SW 1271 (cell line): ENCODE measurements around the gene NTNG1.

Experiments used
- DNase-seq, 2 experiments: peaks; one replicate each; lab custom pipeline; 2025; lab: John Stamatoyannopoulos, UW

Gene NTNG1

GRCh38 chr1:107457989-107458388 lies 317.1 kb downstream of the NTNG1 start:
- DNase-seq: no peak

- DNase-seq: no peak
Measured at GRCh38 chr1:107459204-107459904, 318.5 kb downstream of the NTNG1 start.

GRCh38 chr1:107460035-107460434 lies 319.2 kb downstream of the NTNG1 start:
- DNase-seq: no peak

GRCh38 chr1:107464827-107465226 lies 324.0 kb downstream of the NTNG1 start:
- DNase-seq: no peak

- DNase-seq: no peak
Measured at GRCh38 chr1:107467286-107467685, 326.4 kb downstream of the NTNG1 start.

- no peak for DNase-seq
Measured at GRCh38 chr1:107467811-107468210, 327.0 kb downstream of the NTNG1 start.

- DNase-seq: no peak
Measured at GRCh38 chr1:107473065-107473464, 332.2 kb downstream of the NTNG1 start.

GRCh38 chr1:107474877-107475612 lies 334.2 kb downstream of the NTNG1 start:
- no peak for DNase-seq

- no peak for DNase-seq
Measured at GRCh38 chr1:107477233-107477632, 336.4 kb downstream of the NTNG1 start.

GRCh38 chr1:107479865-107480350 lies 339.1 kb downstream of the NTNG1 start:
- no peak for DNase-seq

GRCh38 chr1:107480548-107481415 lies 339.9 kb downstream of the NTNG1 start:
- DNase-seq: no peak

- no peak for DNase-seq
Measured at GRCh38 chr1:107481756-107482384, 341.0 kb downstream of the NTNG1 start.

GRCh38 chr1:107483949-107484348 lies 343.1 kb downstream of the NTNG1 start:
- DNase-seq: no peak

- no peak for DNase-seq
Measured at GRCh38 chr1:107486349-107486748, 345.5 kb downstream of the NTNG1 start.

- DNase-seq: no peak
Measured at GRCh38 chr1:107487506-107487905, 346.7 kb downstream of the NTNG1 start.

GRCh38 chr1:107491582-107491981 lies 350.7 kb downstream of the NTNG1 start:
- DNase-seq: no peak

- DNase-seq: no peak
Measured at GRCh38 chr1:107493111-107493716, 352.4 kb downstream of the NTNG1 start.

GRCh38 chr1:107494061-107494460 lies 353.2 kb downstream of the NTNG1 start:
- DNase-seq: no peak

- no peak for DNase-seq
Measured at GRCh38 chr1:107496002-107496401, 355.2 kb downstream of the NTNG1 start.

- DNase-seq: no peak
Measured at GRCh38 chr1:107499139-107499744, 358.4 kb downstream of the NTNG1 start.

GRCh38 chr1:107501081-107501605 lies 360.3 kb downstream of the NTNG1 start:
- DNase-seq: no peak
